T-helper 1 cell treated with Interleukin-12 subunit alpha and Interleukin-12 subunit beta and Interleukin-4 antibody, amounts not matched to agents 30 μg/mL and 1 μg/mL, for 36 hours (primary cell): Measurements from ENCODE around the gene CLIC6.

Experiments
- H3K27ac Mint-ChIP-seq: one replicate; pipeline ENCODE4 v1.8.0; 2021; ENCODE audit warnings: mild to moderate bottlenecking, mixed read lengths
- H3K27me3 Mint-ChIP-seq: one replicate; pipeline ENCODE4 v1.8.0; 2021; ENCODE audit warnings: low read depth, mixed read lengths
- H3K36me3 Mint-ChIP-seq: one replicate; pipeline ENCODE4 v1.8.0; 2021; ENCODE audit warnings: low read depth, mixed read lengths
- H3K4me1 Mint-ChIP-seq: one replicate; pipeline ENCODE4 v1.8.0; 2021; ENCODE audit warnings: low read depth, mixed read lengths
- H3K4me3 Mint-ChIP-seq: one replicate; pipeline ENCODE4 v1.8.0; 2021; ENCODE audit warnings: mild to moderate bottlenecking, moderate library complexity, mixed read lengths
- H3K9me3 Mint-ChIP-seq: one replicate; pipeline ENCODE4 v1.8.0; 2021; ENCODE audit warnings: mixed read lengths

The CLIC6 gene

GRCh38 chr21:34736116-34736874 lies 67.5 kb downstream of the CLIC6 start:
- H3K36me3 Mint-ChIP-seq: no peaks in the 10 kb centered on the region
- H3K27ac Mint-ChIP-seq: no peak overlapping the region
- H3K27me3 Mint-ChIP-seq: peaks cover 41% of the 10 kb centered on the region
- no peak overlapping the region for H3K4me3 Mint-ChIP-seq
- no peaks in the 10 kb centered on the region for H3K9me3 Mint-ChIP-seq
- no peaks in the 10 kb centered on the region for H3K4me1 Mint-ChIP-seq

DNA sequence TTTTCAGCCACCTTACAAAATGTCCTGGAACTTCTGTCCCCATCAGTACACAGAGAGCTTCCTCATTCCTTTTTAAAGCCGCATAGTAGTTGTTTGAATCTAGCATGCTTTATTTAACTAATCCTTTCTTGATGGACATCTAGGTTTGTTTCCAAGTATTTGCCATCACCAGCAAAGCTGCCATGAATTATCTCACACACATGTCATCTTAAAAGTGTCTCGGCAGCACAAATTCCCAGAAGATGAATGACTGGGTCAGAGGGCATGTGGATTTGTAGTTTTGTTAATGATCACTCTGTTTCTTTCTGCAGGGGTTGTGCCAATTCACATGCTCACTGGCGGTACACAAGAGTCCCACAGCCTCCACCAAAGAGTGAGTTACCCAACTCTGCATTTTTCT lies 68.3 kb downstream of the CLIC6 start:
- Mint-ChIP-seq H3K27me3 (peaks cover 41% of the 10 kb centered on the region), H3K4me3 (no peak overlapping the region)

DNA sequence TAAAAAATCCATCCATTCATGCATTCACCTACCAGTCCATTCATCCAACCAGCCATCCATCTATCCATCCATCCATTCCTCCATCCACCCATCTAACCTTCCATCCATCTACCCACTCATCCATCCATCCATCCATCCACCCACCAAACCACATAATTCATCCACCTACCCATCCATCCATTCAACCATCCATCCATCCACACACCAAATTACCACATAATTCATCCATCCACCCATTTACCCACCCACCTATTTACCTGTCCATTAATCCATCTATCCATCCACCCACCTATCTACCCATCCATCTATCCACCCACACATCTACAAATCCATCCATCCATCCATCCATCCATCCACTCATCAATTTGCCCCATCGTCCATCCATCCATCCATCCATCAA lies 71.4 kb downstream of the CLIC6 start:
- Mint-ChIP-seq H3K27ac (no peak overlapping the region), H3K27me3 (peaks cover 45% of the 10 kb centered on the region), H3K9me3 (no peaks in the 10 kb centered on the region), H3K4me1 (no peaks in the 10 kb centered on the region), H3K36me3 (no peaks in the 10 kb centered on the region), H3K4me3 (no peak overlapping the region)

More for the DNA sequence above, 68.3 kb downstream of the CLIC6 start:
- no peaks in the 10 kb centered on the region for H3K9me3 Mint-ChIP-seq
- H3K4me1 Mint-ChIP-seq: no peaks in the 10 kb centered on the region
- H3K27ac Mint-ChIP-seq: no peak overlapping the region
- H3K36me3 Mint-ChIP-seq: no peaks in the 10 kb centered on the region

- peaks cover 4% of the 10 kb centered on the region for H3K4me1 Mint-ChIP-seq
- H3K9me3 Mint-ChIP-seq: no peaks in the 10 kb centered on the region
- no peak overlapping the region for H3K27ac Mint-ChIP-seq
- H3K4me3 Mint-ChIP-seq: no peak overlapping the region
- peaks cover 31% of the 10 kb centered on the region for H3K27me3 Mint-ChIP-seq
- no peaks in the 10 kb centered on the region for H3K36me3 Mint-ChIP-seq
Measured at GRCh38 chr21:34743285-34743684, 74.5 kb downstream of the CLIC6 start.

- Mint-ChIP-seq H3K36me3 (no peaks in the 10 kb centered on the region), H3K9me3 (no peaks in the 10 kb centered on the region), H3K4me1 (peaks cover 4% of the 10 kb centered on the region), H3K27ac (no peak overlapping the region), H3K27me3 (peaks cover 26% of the 10 kb centered on the region), H3K4me3 (no peak overlapping the region)
Measured at GRCh38 chr21:34743831-34744230, 75.0 kb downstream of the CLIC6 start.

GRCh38 chr21:34744801-34745200 lies 76.0 kb downstream of the CLIC6 start:
- H3K27ac Mint-ChIP-seq: no peak overlapping the region
- H3K9me3 Mint-ChIP-seq: no peaks in the 10 kb centered on the region
- H3K36me3 Mint-ChIP-seq: no peaks in the 10 kb centered on the region
- no peak overlapping the region for H3K4me3 Mint-ChIP-seq
- peaks cover 27% of the 10 kb centered on the region for H3K27me3 Mint-ChIP-seq
- peaks cover 4% of the 10 kb centered on the region for H3K4me1 Mint-ChIP-seq

- Mint-ChIP-seq H3K4me3 (no peak overlapping the region), H3K4me1 (peaks cover 4% of the 10 kb centered on the region), H3K36me3 (no peaks in the 10 kb centered on the region), H3K9me3 (no peaks in the 10 kb centered on the region), H3K27me3 (peaks cover 31% of the 10 kb centered on the region), H3K27ac (no peak overlapping the region)
Measured at GRCh38 chr21:34745557-34746255, 76.9 kb downstream of the CLIC6 start.

GRCh38 chr21:34748862-34749261 lies 80.1 kb downstream of the CLIC6 start:
- H3K36me3 Mint-ChIP-seq: no peaks in the 10 kb centered on the region
- H3K9me3 Mint-ChIP-seq: no peaks in the 10 kb centered on the region
- peaks cover 4% of the 10 kb centered on the region for H3K4me1 Mint-ChIP-seq
- H3K27me3 Mint-ChIP-seq: peaks cover 29% of the 10 kb centered on the region
- H3K27ac Mint-ChIP-seq: no peak overlapping the region
- no peak overlapping the region for H3K4me3 Mint-ChIP-seq

GRCh38 chr21:34754690-34755647 lies 86.2 kb downstream of the CLIC6 start:
- Mint-ChIP-seq H3K27ac (no peak overlapping the region), H3K36me3 (no peaks in the 10 kb centered on the region), H3K4me3 (no peak overlapping the region), H3K27me3 (peaks cover 33% of the 10 kb centered on the region), H3K4me1 (no peaks in the 10 kb centered on the region), H3K9me3 (no peaks in the 10 kb centered on the region)

DNA sequence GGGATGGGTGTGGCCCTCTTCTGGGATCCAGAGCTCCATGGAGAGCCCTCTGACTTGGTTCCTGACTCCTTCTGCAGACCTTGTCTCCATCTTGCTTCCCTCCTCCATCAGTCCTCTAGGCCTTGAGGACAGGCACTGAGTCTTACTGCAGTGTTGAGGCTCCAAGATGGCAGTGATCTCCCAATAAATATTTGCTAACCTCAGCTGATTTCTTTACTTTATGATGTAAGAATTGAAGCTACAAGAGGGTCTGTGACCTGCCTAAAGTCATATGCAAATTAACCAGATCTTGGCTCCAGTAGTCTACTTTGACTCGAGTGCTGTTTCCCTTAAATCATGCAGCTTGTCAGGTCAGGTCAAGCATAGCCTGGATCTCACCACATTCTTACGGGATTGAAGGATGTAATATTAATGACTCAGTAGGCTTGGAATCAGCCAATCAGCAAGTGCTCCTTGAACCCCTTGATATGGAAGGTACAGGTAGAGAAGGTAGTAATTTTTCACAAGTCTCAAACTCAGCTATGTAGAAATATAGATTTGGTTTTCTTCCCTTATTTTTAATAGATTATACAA lies 93.0 kb downstream of the CLIC6 start:
- Mint-ChIP-seq H3K9me3 (peaks cover 13% of the 10 kb centered on the region), H3K27ac (no peak overlapping the region), H3K4me1 (no peaks in the 10 kb centered on the region)

GRCh38 chr21:34762786-34763185 lies 94.0 kb downstream of the CLIC6 start:
- H3K4me1 Mint-ChIP-seq: no peaks in the 10 kb centered on the region
- H3K27me3 Mint-ChIP-seq: peaks cover 6% of the 10 kb centered on the region
- H3K9me3 Mint-ChIP-seq: peaks cover 13% of the 10 kb centered on the region
- no peaks in the 10 kb centered on the region for H3K36me3 Mint-ChIP-seq
- H3K4me3 Mint-ChIP-seq: no peak overlapping the region
- no peak overlapping the region for H3K27ac Mint-ChIP-seq

More for the DNA sequence above, 93.0 kb downstream of the CLIC6 start:
- Mint-ChIP-seq H3K27me3 (peaks cover 3% of the 10 kb centered on the region), H3K36me3 (no peaks in the 10 kb centered on the region), H3K4me3 (no peak overlapping the region)

DNA sequence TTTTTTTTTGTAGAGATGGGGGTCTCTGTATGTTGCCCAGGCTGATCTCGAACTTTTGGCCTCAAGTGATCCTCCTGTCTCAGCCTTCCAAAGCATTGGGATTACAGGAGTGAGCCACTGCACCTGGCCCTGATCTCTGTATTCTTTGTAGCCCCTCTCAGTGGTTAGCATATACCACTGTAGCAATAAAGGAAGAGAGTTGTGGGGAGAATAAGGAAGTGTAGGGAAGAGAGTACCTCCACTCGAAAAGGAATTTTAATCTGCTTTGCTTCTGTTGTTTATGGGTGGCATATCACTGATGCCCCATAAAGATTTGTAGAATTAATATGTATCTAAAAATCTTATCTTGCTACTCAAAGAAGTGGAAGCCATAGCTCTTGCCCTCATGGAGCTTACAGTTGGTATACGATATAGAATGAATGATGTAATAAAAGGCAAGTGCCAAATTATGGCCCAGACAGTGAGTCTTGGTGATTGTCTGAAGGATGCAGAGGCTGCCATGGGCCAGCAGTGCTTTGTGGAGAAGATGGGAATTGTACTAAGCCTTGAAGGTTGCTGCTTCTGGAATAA lies 96.0 kb downstream of the CLIC6 start:
- no peak overlapping the region for H3K4me3 Mint-ChIP-seq
- H3K9me3 Mint-ChIP-seq: peaks cover 13% of the 10 kb centered on the region
- H3K36me3 Mint-ChIP-seq: no peaks in the 10 kb centered on the region
- no peaks in the 10 kb centered on the region for H3K4me1 Mint-ChIP-seq
- no peak overlapping the region for H3K27ac Mint-ChIP-seq
- peaks cover 9% of the 10 kb centered on the region for H3K27me3 Mint-ChIP-seq

DNA sequence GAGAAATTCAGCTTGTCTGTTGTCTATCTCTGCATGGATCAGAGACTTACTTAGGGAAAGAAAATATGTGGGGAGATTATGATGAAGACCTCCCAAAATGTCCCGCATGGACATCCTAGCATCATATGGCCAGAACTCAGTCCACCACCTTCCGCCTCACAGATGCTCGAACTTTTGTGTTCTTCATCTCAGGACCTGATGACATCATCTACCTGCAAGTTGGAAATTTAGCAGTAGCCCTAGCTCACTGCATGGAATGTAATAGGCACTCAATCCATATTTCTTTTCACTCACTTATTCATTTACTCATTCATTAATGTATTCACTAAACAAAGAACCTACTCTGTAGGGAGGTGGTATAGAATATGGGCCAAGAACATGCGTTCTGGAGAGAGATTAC lies 96.8 kb downstream of the CLIC6 start:
- peaks cover 14% of the 10 kb centered on the region for H3K27me3 Mint-ChIP-seq
- no peaks in the 10 kb centered on the region for H3K36me3 Mint-ChIP-seq
- H3K9me3 Mint-ChIP-seq: peaks cover 13% of the 10 kb centered on the region
- no peaks in the 10 kb centered on the region for H3K4me1 Mint-ChIP-seq
- H3K4me3 Mint-ChIP-seq: no peak overlapping the region
- H3K27ac Mint-ChIP-seq: no peak overlapping the region

DNA sequence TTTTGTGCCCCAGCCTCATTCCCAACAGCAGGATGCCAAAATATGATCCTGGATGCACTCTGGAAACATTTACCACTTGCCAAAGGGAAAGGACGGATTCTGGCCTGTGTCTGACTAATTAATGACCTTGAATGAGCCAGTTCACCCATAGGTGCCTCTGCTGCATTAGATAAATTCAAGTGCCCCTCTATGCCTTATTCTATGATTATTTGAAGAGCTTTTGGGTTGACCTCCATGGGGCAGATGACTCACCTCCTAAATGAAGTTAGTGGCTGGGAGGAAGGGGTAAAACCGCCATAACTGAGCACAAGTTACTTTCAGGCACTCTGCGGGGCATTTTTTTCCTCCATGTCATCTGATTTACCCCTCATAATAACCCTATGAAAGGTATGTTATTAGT lies 98.1 kb downstream of the CLIC6 start:
- Mint-ChIP-seq H3K27me3 (peaks cover 14% of the 10 kb centered on the region), H3K4me3 (no peak overlapping the region)

More for the DNA sequence above, 98.1 kb downstream of the CLIC6 start:
- Mint-ChIP-seq H3K36me3 (no peaks in the 10 kb centered on the region), H3K4me1 (no peaks in the 10 kb centered on the region), H3K9me3 (peaks cover 13% of the 10 kb centered on the region), H3K27ac (no peak overlapping the region)
